GM23338 (cell line): Measurements from ENCODE around the gene DCST1. TPM values are rescaled to one million over a fixed set of nuclear protein-coding genes. Genes with fewer than 3 reads are reported as not detected.

Source experiments
- ATAC-seq: fragments of 200-7000 bp; cut with Tn5 transposase; 3 replicates; pipeline ENCODE4 v1.9.1; 2020
- DNase-seq: peaks from one replicate; pipeline ENCODE4 v3.0.0-alpha.2; 2015; ENCODE audit warnings: low spot score
- H2AFZ ChIP-seq: fragments of 200-600 bp; sonication (generic); 2 replicates; pipeline ENCODE4 v1.8.0; 2016; ENCODE audit warnings: antibody characterized with exemption, mild to moderate bottlenecking, moderate library complexity
- H3F3A ChIP-seq: fragments of 200-600 bp; sonication (generic); replicated peaks from 2 replicates; pipeline ENCODE4 v1.8.0; 2017; ENCODE audit warnings: antibody characterized with exemption, mixed run types, low read depth
- H3K27ac ChIP-seq: fragments of 200-600 bp; sonication (generic); 2 replicates; pipeline ENCODE4 v1.6.1; 2016; ENCODE audit warnings: low read depth
- H3K27me3 ChIP-seq: fragments of 200-600 bp; sonication (generic); 2 replicates; pipeline ENCODE4 v1.8.0; 2016; ENCODE audit warnings: mild to moderate bottlenecking, mixed run types, moderate library complexity; ENCODE audit not compliant: insufficient read depth
- H3K36me3 ChIP-seq: fragments of 200-600 bp; sonication (generic); 2 replicates; pipeline ENCODE4 v1.8.0; 2016; ENCODE audit warnings: mild to moderate bottlenecking; ENCODE audit not compliant: insufficient read depth
- H3K4me1 ChIP-seq: fragments of 200-600 bp; sonication (generic); 2 replicates; pipeline ENCODE4 v1.8.0; 2016; ENCODE audit warnings: mild to moderate bottlenecking, moderate library complexity; ENCODE audit not compliant: insufficient read depth
- H3K4me2 ChIP-seq: fragments of 200-600 bp; sonication (generic); 2 replicates; pipeline ENCODE4 v1.7.1; 2017; ENCODE audit warnings: mixed run types
- H3K4me3 ChIP-seq: fragments of 200-600 bp; sonication (generic); 2 replicates; pipeline ENCODE4 v1.6.1; 2016; ENCODE audit warnings: mixed run types
- H3K79me2 ChIP-seq: fragments of 200-600 bp; sonication (generic); replicated peaks from 2 replicates; pipeline ENCODE4 v1.8.0; 2017; ENCODE audit warnings: mild to moderate bottlenecking; ENCODE audit not compliant: insufficient read depth
- H3K9me2 ChIP-seq: fragments of 200-600 bp; sonication (generic); 2 replicates; pipeline ENCODE4 v1.8.0; 2017; ENCODE audit not compliant: insufficient read depth
- H4K20me1 ChIP-seq: fragments of 200-600 bp; sonication (generic); replicated peaks from 2 replicates; pipeline ENCODE4 v1.8.0; 2017; ENCODE audit warnings: mild to moderate bottlenecking; ENCODE audit not compliant: insufficient read depth
- H3K27ac Mint-ChIP-seq: 2 replicates; pipeline ENCODE4 v1.8.0; 2020; ENCODE audit warnings: inconsistent platforms, mild to moderate bottlenecking, moderate library complexity, mixed read lengths
- H3K27me3 Mint-ChIP-seq: 3 replicates; pipeline ENCODE4 v1.8.0; 2022; ENCODE audit warnings: low read depth, mild to moderate bottlenecking, moderate library complexity, mixed read lengths, inconsistent platforms; ENCODE audit not compliant: insufficient read depth, poor library complexity
- H3K36me3 Mint-ChIP-seq: 3 replicates; pipeline ENCODE4 v1.8.0; 2021; ENCODE audit warnings: low read depth, mild to moderate bottlenecking, inconsistent platforms, moderate library complexity, mixed read lengths
- H3K4me1 Mint-ChIP-seq: 3 replicates; pipeline ENCODE4 v1.8.0; 2020; ENCODE audit warnings: mild to moderate bottlenecking, inconsistent platforms, mixed read lengths
- H3K4me3 Mint-ChIP-seq: 3 replicates; pipeline ENCODE4 v1.8.0; 2021; ENCODE audit warnings: moderate library complexity, mild to moderate bottlenecking, inconsistent platforms, mixed read lengths
- H3K9me3 Mint-ChIP-seq: 3 replicates; pipeline ENCODE4 v1.8.0; 2020; ENCODE audit warnings: moderate library complexity, mild to moderate bottlenecking, inconsistent platforms, mixed read lengths
- CREB1 ChIP-seq: fragments of 250-450 bp; sonication (Bioruptor Pico); IDR thresholded peaks from 2 replicates; pipeline ENCODE4 v1.5.0; 2020; ENCODE audit warnings: low read depth, mild to moderate bottlenecking, moderate library complexity
- ETS1 ChIP-seq: IDR thresholded peaks from 2 replicates; pipeline ENCODE4 v1.6.1; 2016; ENCODE audit warnings: antibody characterized with exemption
- EZH2 ChIP-seq: fragments of 200-600 bp; sonication (generic); IDR thresholded peaks from one replicate; pipeline ENCODE4 v1.8.0; 2017; ENCODE audit warnings: antibody characterized with exemption, mild to moderate bottlenecking, low read depth; ENCODE audit not compliant: unreplicated experiment
- EZH2phosphoT487 ChIP-seq: fragments of 200-600 bp; sonication (generic); IDR thresholded peaks from one replicate; pipeline ENCODE4 v1.8.1; 2018; ENCODE audit warnings: antibody characterized with exemption; ENCODE audit not compliant: unreplicated experiment
- JUNB ChIP-seq: IDR thresholded peaks from one replicate; pipeline ENCODE4 v1.6.1; 2016; ENCODE audit warnings: antibody characterized with exemption; ENCODE audit not compliant: unreplicated experiment
- NANOG ChIP-seq: IDR thresholded peaks from 2 replicates; pipeline ENCODE4 v1.6.1; 2016; ENCODE audit warnings: antibody characterized with exemption, borderline replicate concordance
- POLR2AphosphoS5 ChIP-seq: IDR thresholded peaks from 2 replicates; pipeline ENCODE4 v1.6.1; 2016; ENCODE audit warnings: antibody characterized with exemption, low read depth
- STAT1 ChIP-seq: IDR thresholded peaks from one replicate; pipeline ENCODE4 v1.6.1; 2016; ENCODE audit warnings: antibody characterized with exemption; ENCODE audit not compliant: unreplicated experiment
- ZNF114 ChIP-seq: fragments of 250-450 bp; sonication (Bioruptor Pico); IDR thresholded peaks from 2 replicates; pipeline ENCODE4 v1.5.0; 2020; ENCODE audit warnings: mild to moderate bottlenecking, moderate library complexity
- ZNF331 ChIP-seq: fragments of 250-450 bp; sonication (Bioruptor Pico); IDR thresholded peaks from 2 replicates; pipeline ENCODE4 v1.5.0; 2020; ENCODE audit warnings: low read depth, mild to moderate bottlenecking, moderate library complexity
- ZNF462 ChIP-seq: fragments of 250-450 bp; sonication (Bioruptor Pico); IDR thresholded peaks from 2 replicates; pipeline ENCODE4 v1.5.0; 2020; ENCODE audit warnings: mild to moderate bottlenecking, moderate library complexity
- polyA plus RNA-seq: library from polyadenylated mRNA; unstranded; fragments of >200 nt; fragmentation: Nextera tagmentation; extraction: Ambion mirVana; gene quantifications from 2 replicates; pipeline ENCODE4 v1.2.1, GENCODE V29; 2016
- total RNA-seq: library from RNA; depleted of rRNA; stranded (reverse); fragments of >200 nt; shearing (Covaris generic); gene quantifications from 2 replicates; pipeline ENCODE4 v1.2.3, GENCODE V29; 2014
- TF ChIP-seq, protein P1 (sequence below): IDR thresholded peaks from one replicate; pipeline ENCODE4 v1.6.1; 2018; ENCODE audit warnings: antibody characterized with exemption; ENCODE audit not compliant: unreplicated experiment
- TF ChIP-seq, protein P2 (sequence below), 2 experiments: fragments of 200-600 bp in 1 of 2; sonication (generic) in 1 of 2; conservative IDR thresholded peaks; 2 replicates each; pipeline versions ENCODE4 v1.5.1 to v1.6.1; 2016 to 2017; ENCODE audit warnings: antibody characterized with exemption in 2 of 2, low read depth in 2 of 2, mild to moderate bottlenecking in 2 of 2, moderate library complexity in 1 of 2

The DCST1 gene
- total and polyA plus RNA-seq, 2 experiments from 2014 or later, result not detected

DNA sequence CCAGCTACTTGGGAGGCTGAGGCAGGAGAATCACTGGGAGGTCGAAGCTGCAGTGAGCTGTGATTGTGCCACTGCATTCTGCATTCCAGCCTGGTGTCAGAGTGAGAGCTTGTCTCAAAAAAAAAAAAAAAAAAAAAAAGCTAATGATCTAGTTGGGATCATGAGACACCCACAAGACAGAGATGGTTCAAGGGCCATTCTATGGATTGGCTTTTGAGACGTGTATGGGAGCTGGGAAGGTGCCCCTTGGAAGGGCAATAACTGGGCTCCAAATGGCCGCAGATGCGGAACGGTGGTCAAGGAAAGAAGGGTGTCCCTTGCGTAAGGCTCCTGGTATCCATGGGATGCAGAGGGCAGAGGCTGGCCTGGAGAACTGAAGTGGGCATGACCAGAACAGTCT is 10.7 kb downstream of the DCST1 start:
- Mint-ChIP-seq H3K4me1 (peaks cover 40% of the 10 kb centered on the region), H3K27me3 (peaks cover 23% of the 10 kb centered on the region), H3K9me3 (no peaks in the 10 kb centered on the region; the same call in 2 of the 3 replicates), H3K27ac (no peak overlapping the region), H3K4me3 (no peak overlapping the region; the same call in 2 of the 3 replicates), H3K36me3 (no peaks in the 10 kb centered on the region)
- no peaks in the 10 kb centered on the region for H3K36me3 ChIP-seq
- no peak for ATAC-seq
- H3F3A ChIP-seq, result 0 out of 2 replicates have a peak, but pooled peaks cover 3% of the 10 kb centered on the region
- no peak overlapping the region for H2AFZ ChIP-seq
- no peak for TF ChIP-seq ZNF462 (CRISPR knock-in tag)
- TF ChIP-seq CREB1, result no peak
- TF ChIP-seq NANOG, result no peak
- TF ChIP-seq STAT1, result no peak
- TF ChIP-seq, protein P1, sequence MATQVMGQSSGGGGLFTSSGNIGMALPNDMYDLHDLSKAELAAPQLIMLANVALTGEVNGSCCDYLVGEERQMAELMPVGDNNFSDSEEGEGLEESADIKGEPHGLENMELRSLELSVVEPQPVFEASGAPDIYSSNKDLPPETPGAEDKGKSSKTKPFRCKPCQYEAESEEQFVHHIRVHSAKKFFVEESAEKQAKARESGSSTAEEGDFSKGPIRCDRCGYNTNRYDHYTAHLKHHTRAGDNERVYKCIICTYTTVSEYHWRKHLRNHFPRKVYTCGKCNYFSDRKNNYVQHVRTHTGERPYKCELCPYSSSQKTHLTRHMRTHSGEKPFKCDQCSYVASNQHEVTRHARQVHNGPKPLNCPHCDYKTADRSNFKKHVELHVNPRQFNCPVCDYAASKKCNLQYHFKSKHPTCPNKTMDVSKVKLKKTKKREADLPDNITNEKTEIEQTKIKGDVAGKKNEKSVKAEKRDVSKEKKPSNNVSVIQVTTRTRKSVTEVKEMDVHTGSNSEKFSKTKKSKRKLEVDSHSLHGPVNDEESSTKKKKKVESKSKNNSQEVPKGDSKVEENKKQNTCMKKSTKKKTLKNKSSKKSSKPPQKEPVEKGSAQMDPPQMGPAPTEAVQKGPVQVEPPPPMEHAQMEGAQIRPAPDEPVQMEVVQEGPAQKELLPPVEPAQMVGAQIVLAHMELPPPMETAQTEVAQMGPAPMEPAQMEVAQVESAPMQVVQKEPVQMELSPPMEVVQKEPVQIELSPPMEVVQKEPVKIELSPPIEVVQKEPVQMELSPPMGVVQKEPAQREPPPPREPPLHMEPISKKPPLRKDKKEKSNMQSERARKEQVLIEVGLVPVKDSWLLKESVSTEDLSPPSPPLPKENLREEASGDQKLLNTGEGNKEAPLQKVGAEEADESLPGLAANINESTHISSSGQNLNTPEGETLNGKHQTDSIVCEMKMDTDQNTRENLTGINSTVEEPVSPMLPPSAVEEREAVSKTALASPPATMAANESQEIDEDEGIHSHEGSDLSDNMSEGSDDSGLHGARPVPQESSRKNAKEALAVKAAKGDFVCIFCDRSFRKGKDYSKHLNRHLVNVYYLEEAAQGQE, result no peak
- no peak for TF ChIP-seq ETS1
- no peak for TF ChIP-seq EZH2phosphoT487
- TF ChIP-seq POLR2AphosphoS5, result no peak
- TF ChIP-seq EZH2, result no peak
- TF ChIP-seq JUNB, result no peak
- TF ChIP-seq, protein P2, sequence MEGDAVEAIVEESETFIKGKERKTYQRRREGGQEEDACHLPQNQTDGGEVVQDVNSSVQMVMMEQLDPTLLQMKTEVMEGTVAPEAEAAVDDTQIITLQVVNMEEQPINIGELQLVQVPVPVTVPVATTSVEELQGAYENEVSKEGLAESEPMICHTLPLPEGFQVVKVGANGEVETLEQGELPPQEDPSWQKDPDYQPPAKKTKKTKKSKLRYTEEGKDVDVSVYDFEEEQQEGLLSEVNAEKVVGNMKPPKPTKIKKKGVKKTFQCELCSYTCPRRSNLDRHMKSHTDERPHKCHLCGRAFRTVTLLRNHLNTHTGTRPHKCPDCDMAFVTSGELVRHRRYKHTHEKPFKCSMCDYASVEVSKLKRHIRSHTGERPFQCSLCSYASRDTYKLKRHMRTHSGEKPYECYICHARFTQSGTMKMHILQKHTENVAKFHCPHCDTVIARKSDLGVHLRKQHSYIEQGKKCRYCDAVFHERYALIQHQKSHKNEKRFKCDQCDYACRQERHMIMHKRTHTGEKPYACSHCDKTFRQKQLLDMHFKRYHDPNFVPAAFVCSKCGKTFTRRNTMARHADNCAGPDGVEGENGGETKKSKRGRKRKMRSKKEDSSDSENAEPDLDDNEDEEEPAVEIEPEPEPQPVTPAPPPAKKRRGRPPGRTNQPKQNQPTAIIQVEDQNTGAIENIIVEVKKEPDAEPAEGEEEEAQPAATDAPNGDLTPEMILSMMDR (conservative IDR thresholded peaks at IDR 0.05; ENCODE audit: low read depth in 2 of 2), result no peak
- no peak for TF ChIP-seq ZNF331 (CRISPR knock-in tag)
- TF ChIP-seq ZNF114, result no peak
- no peak overlapping the region for H3K4me3 ChIP-seq
- no peak overlapping the region for H3K27ac ChIP-seq
- no peak for DNase-seq
- H3K27me3 ChIP-seq, result no peaks in the 10 kb centered on the region
- H4K20me1 ChIP-seq, result no peaks in the 10 kb centered on the region
- no peaks in the 10 kb centered on the region for H3K79me2 ChIP-seq
- no peak overlapping the region for H3K4me2 ChIP-seq
- H3K4me1 ChIP-seq, result peaks cover 5% of the 10 kb centered on the region; the same call in 1 of the 2 replicates
- no peaks in the 10 kb centered on the region for H3K9me2 ChIP-seq
